ENCODE measurements around the gene CBX7.

- no peak for TF ChIP-seq CTCF (IDR thresholded peaks at IDR 0.05)
- no peak for TF ChIP-seq EZH2phosphoT487 (IDR thresholded peaks at IDR 0.05)
- no peak for TF ChIP-seq EZH2 (IDR thresholded peaks at IDR 0.05)
Measured at GRCh38 chr22:39115977-39116621, 36.4 kb downstream of the CBX7 start.

Measured in neural progenitor cell (in vitro differentiated cells).